Hematopoietic multipotent progenitor cell treated with erythropoietin and hydrocortisone succinate and interleukin-3 and kit ligand, for 17 days (in vitro differentiated cells): ENCODE results near the gene CD164L2.
"Not testable (repeated sequence)": the region's sequence is repeated elsewhere in the genome, so short reads cannot be mapped to it uniquely, and the experiment has no call there.

Experiments
- DNase-seq: peaks from one replicate; pipeline ENCODE4 v3.0.0-alpha.2; 2015; ENCODE audit warnings: low spot score

CD164L2 gene

DNA sequence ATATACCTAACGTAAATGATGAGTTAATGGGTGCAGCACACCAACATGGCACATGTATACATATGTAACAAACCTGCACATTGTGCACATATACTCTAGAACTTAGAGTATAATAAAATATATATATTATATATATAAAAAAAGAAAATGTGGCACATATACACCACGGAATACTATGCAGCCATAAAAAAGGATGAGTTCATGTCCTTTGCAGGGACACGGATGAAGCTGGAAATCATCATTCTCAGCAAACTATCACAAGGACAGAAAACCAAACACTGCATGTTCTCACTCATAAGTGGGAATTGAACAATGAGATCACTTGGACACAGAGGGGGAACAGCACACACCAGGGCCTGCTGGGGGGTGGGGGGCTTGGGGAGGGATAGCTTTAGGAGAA is 1.7 kb upstream of the CD164L2 start:
- not testable (repeated sequence) for DNase-seq

DNA sequence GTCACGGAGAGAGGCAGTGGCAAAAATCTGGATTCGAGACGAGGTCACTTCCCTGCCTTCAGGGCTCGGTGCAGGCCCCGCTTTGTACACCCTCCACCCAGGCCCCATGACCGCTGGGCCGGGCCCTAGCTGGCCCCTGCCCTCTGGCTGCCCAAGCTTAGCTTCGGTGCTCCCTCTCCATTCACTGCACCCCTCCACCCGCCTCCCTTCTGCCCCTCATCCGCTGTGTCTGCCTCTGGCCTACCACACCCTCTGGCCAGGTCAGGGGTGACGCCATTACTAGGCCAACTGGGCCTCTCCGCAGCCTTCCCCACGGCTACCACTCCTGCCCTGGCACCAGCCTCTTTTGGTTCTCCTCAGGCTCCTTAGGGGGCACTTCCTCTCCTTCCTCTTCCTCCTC is 528 bp upstream of the CD164L2 start:
- DNase-seq: no peak

- no peak for DNase-seq
These were observed 967 bp downstream of the CD164L2 start for GRCh38 chr1:27381969-27382762.

DNA sequence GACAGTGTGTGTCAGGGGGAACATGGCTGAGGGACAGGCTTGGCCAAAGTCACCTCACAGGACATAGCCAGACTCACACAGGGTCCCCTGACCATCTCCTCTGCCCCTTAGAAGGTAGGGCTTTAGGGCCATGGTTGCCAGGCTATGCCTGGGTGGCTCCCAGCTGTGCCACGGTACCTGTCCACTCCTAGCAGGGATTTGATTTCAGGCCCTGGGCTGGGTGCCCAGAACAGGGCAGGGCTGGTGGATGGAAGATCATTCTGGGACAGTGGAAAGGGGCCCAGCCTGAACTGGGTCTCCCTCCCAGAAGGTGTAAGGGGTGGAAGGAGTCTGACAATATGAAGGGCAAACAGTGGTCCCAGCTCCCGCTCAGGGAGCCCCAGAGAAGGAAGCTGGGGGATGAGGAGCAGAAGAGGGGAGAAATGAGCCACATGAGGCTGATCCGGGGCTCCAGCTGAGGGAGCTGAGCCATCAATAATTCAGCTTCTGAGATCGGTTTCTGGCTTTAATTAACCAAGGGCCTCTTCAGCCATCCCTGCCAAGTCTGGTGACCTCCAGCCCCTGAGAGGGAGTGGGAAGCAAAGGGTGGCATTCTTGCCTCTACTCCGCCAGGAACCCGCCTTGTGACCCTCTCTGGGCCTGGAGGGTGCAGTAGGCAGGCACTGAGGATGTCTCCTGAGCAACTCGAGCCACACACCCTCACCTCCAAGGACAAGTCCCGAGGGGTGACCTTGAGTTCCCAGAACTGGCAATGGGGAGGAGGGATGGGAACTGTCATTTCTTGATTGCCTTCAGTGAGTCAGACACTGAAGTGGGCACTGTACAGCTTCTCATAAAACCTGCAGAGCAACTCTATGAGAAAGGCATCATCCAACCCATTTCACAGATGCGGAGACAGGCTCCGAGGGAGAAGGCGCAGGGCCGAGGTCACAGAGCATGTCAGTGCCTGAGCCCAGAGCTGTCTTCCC is 2.1 kb downstream of the CD164L2 start:
- DNase-seq: no peak

DNA sequence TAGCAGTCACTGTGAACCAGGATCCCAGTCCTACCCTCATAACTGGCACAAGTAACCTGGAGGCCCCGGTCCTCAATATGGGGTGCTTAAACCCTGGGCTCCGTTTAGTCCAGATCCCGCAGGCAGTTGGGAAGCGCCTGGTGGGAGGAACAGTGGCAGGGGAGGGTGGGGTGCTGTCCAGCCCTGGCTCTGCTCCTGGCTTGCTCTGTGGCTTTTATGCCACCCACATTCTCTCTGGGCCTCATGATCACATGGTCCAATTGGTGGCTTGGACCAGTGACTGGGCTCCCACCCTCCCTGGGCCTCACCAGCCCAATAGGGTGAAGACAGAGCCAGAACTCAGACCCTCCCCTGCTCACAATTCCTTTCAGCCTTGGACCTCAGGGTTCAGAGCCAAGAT is 2.9 kb downstream of the CD164L2 start:
- no peak for DNase-seq

DNA sequence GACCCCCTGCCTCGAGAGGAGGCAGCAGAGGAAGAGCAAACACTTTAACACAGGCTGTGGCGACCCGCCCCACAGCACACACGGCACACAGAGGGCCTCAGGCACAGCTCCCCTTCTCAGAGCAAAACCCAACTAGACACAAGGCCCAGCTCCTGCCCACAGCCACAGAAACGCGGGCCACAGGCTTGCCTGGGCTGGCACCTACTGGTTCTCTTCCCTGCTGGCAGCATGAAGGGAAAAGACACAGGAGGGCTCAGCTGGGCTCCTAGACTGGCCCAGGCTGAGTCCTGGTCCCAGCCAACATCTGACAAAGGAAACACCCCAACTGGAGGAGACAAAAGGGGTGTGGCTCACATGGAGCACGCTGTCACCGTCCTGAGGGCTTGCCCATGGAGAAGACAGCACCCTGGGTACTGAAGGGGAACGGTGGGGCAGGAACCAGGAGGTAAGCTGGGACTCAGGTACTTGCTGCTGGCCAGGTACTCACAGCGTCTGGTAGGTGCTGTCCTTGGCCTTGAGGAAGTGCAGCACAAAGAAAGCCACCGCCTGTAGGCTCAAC is 3.5 kb downstream of the CD164L2 start:
- no peak for DNase-seq

DNA sequence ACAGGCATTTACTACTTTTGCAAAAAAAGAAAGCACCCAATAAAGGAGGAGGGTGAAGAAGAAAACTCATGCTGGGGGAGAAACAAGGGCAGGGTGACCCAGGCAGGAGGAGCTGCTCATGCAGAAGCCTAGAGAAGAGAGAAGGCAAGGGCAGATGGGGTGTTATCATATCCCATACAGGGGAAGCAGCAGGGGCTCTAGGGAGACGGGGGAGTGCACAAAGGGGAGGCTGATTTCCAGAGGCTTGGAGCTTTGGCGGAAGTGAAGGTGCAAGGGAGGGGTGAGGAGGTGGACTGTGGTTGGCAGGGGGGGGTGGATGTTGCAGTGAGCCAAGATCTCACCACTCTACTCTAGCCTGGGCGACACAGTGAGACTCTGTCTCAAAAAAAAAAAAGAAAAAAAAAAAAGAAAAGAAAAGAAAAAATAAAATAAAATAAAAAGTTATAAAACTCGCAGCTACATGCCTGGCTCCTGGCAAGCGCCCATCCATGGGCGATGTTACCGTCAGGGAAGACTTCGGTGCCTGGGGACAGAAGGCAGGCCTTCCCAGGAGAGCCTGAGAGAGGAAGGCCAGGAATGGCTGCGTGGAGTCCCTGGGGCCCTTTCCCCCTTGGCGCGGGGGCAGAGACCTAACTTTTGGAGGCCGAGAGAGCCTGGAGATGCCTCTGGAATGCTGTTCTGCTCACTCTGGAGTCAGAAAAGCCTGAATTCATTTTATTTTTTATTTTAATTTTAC is 5.2 kb downstream of the CD164L2 start:
- no peak for DNase-seq

DNA sequence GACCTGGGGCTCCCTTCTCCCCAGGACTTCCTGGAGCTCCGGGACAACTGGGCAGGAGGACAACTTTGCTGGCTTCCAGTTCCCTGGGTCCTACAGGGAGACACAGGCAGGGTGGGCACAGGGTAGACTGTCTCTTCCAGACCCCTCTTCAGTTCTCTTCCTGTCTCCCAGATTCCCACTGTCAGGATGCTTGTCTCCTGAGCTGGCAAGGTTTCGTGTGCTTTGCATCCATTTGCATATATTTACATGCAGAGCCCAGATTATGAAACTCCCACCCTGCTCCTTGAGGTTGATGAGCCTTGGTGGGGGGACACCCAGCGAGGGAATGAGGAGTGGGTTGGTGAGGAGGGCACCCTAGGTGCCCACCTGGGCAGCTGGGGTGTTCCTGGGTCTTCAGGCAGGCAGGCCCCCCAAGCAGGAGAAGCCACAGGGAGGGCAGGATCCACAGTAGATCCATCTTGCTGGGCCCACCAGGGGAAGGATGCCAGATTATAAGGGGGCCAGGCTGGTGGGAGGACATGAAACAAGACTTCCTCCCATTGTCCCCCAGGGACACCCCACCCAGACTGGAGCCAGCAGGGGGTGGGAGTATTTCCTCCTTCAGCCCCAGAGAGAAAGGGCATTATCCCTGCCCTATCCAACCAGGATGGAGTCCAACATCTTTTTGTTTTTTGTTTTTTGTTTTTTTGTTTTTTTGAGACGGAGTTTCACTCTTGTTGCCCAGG is 8.6 kb downstream of the CD164L2 start, which contains the start of gene FCN3:
Gene FCN3, minus strand, starts transcription at position 463 of the 725 bp plus-strand sequence. Its CDS starts 6 bp downstream, at position 457.
- no peak for DNase-seq

- DNase-seq: no peak
These were observed 10.1 kb downstream of the CD164L2 start for GRCh38 chr1:27372808-27373690.

DNA sequence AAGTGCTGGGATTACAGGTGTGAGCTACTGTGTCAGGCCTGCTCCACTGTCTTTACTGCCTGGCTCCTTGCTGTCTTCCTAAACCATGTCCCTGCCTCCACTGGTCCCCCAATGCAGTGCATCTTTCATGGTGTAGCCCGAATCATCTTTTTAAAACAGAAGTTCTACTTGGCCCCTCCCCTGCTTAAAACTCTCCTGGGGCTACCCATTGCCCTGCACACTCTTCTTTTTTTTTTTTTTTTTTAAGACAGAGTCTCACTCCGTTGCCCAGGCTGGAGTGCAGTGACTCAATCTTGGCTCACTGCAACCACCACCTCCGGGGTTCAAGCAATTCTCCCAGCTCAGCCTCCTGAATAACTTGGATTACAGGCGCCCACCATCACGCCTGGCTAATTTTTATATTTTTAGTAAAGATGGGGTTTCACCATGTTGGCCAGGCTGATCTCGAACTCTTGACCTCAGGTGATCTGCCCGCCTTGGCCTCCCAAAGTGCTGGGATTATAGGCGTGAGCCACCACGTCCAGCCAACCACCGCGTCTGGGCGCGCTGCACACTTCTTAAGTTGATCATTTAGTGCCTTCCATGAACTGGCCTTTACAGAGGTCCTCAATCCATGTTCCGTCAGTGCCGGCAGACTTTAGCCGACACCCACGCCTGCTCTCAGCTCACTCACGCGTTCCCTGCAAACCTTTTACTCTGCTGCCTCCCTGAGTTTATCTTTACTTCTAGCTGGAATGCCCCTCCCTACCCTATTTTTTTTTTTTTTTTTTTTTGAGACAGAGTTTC is 10.9 kb downstream of the CD164L2 start:
- DNase-seq: no peak

DNA sequence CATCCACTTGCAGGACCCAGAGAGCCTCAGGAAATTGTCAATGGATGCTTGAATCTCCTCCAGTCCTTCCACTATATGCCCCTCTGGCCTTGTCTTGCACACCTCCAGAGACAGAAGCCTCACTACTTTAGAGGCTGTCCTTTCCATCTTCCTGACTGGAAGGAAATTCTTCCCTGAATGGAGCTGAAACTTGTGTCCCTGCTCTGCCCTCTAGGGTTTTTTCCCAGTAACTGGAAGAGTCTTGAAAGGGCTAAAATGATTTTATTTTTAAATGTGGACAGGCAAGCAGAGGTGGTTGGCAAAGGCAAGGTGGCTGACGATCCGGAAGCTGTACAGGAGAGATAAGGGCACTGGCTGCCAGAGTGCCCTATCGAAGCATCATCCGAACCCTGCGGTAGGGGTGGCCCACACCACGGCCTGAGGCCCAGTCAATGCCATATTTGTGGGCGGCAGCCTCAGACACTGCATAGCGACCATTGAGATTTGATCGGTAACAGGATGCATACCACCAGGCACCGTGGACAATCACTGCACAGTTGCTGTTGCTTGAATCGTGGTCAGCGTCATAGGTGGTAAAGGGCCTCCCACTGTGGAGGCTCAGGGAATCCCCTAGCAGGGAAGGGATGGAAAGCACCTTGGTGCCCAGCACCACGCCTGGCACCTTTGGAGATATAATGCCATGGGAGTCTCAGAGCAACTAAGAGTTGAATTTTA is 14.1 kb downstream of the CD164L2 start:
- peak; percentile 41 for DNase-seq

DNA sequence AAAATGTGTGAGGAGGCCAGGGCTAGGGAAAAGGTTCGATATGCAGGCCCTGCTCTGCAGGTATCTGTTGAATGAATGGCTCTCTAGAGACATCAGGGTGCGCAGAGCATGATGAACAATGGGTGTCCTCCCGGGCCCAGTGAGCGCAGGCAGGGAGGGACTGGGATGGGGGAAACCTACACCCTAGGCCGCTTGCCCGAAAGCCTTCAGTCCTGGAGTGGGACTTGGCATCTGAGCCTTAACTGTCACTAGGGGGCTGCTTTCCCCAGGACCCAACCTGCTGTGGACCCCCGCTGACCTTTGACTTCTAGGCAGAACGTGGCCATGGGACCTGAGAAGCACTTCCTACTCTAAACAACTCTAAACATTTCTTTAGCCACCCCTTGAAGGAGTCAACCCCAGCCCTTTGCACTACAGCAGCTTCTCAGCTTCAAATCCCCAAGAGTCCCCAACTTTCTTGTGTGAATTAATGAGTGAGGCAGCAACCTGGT is 15.9 kb downstream of the CD164L2 start:
- DNase-seq: no peak

DNA sequence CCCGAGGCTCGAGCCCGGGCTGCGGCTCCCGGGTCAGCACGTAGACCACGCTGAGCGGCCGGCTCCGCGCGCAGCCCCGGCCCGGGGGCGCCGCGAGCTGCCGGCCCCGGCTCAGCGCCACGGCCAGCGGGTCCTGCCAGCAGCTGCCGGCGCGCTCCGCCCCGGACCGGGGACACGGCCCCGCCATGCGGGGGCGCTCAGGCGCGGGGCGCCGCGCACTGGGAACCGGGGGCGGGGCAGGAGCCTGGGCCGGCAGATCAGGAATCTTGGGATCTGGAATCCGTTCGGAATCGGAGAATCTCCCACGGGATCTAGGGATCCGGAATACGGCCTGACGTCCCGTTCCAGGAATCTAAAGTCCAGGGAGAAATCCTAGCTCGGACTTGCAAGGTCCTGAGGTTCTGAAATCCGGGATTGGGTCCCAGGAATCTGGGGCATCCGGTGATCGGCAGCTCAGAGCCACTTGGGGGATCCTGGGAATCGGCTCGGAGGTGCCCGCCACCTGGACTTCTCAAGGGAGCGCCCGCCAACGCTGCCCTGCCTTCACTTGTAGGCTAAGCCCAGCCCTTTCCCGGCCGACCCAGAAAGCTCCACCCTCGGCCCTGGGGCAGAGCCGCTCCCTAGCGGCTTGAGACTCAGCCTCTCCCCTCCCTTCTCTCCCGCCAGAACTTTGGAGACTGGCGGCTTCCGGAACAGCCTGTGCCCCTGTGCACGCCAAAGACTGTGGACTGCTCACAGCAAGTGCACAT is 16.5 kb downstream of the CD164L2 start, which contains the start of gene MAP3K6:
Gene MAP3K6, minus strand, starts transcription at position 551 of the 749 bp plus-strand sequence. Its CDS starts 364 bp downstream, at position 187.
- DNase-seq: peak; percentile 51

- DNase-seq: no peak
These were observed 17.1 kb downstream of the CD164L2 start for GRCh38 chr1:27366113-27366410.

DNA sequence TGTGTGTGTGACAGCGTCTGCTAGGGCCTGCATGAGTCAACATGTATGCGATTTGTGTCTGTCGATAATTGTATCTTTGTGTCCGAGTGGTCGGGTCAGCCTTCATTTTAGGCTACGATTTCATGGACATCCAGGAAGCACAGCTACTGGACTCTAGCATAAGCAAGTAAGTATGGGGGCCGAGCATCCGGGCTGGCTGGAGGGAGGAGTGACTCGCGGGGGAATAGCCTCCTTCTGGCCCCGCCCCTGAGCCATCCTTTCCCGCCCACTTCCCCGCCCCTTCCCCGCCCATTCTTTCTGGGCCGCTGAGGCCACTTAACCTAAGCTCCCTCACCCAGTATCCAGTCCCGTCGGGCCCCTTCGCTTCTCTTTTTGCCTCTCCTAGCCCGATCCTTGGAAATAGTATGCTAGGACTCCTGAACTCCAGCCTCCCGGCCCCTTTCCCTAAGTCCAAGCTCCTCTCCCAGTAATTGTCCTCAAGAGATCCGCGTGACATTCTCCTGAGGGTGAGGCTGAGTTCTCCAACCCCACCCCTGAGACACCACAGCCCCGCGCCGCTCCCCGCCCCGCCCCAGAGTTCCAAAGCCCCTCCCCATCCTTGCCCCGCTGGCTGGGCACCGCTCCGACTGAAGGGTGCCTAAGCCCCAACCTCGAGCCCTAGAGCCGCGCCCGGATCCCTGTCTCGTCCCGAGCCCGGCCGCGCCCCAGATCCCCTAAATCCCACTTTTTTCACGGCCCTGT is 17.6 kb downstream of the CD164L2 start:
- DNase-seq: peak; percentile 64

DNA sequence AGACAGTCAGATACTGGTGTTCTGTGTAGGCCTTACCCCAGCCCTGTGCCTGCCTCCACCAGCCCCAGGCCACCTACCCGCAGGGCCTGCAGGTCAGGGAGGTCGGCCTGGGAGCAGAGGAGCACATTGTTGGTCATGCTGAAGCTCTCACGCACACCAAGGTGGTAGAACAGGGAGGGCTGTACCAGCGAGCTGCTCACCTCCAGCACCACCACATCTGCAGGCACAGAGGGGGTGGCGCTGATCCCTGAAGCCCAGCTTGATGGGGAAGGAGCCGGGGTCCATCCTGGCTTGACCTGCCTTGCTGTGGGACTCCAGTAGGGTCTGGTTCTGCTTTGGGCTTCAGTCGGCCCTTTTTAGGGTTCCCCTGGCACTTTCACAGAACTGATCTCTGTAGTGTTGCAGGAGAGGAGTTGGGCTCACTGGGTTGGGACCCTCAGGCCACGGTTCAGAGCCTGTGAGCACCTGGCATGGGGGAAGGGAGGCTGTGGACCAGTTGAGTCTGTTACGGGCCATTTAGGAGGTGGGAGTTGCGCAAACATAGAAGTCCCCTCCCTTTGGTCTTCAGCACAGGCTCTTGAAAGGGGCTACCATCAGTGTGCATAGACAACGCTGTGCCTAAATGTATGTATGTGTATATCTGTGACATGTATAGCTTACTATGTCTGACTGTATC is 18.3 kb downstream of the CD164L2 start:
- DNase-seq: no peak
